IMR-90 (cell line): ENCODE data around the gene CIBAR2. TPM values are rescaled to one million over a fixed set of nuclear protein-coding genes. Genes with fewer than 3 reads are reported as not detected.

Source experiments
- ATAC-seq: fragments of 200-7000 bp; cut with Tn5 transposase; 2 replicates; pipeline ENCODE4 v1.9.1; 2020; ENCODE audit warnings: low read depth, mild to moderate bottlenecking, moderate library complexity
- BruUV-seq: library from RNA; stranded (reverse); fragments of 400-500 nt; replicated peaks from 2 replicates; lab custom pipeline; 2021; lab: Mats Ljungman, UMichigan
- CTCF ChIA-PET: fragments of 300-600 bp; formaldehyde crosslinking; extraction: SDS; loops from one replicate; lab custom pipeline; 2021; ENCODE audit warnings: antibody characterized with exemption; lab: Yijun Ruan, JAX
- POLR2A ChIA-PET: fragments of 300-600 bp; sonication (Branson Sonifier 250); formaldehyde crosslinking; loops from one replicate; lab custom pipeline; 2022; ENCODE audit warnings: antibody characterized with exemption; ENCODE audit not compliant: unreplicated experiment; lab: Charles Lee
- DNase-seq: peaks from one replicate; pipeline ENCODE4 v3.0.0; 2013
- H2AFZ ChIP-seq: replicated peaks from 2 replicates; pipeline ENCODE3; 2013; ENCODE audit warnings: low read length, mild to moderate bottlenecking; ENCODE audit not compliant: poor library complexity
- H2AK5ac ChIP-seq: 2 replicates; pipeline ENCODE4 v1.6.1; 2013; ENCODE audit warnings: low read depth, low read length, inconsistent platforms
- H2AK9ac ChIP-seq: replicated peaks from 2 replicates; pipeline ENCODE3; 2013; ENCODE audit warnings: mild to moderate bottlenecking, low read depth, low read length, moderate library complexity; ENCODE audit not compliant: poor library complexity
- H2BK120ac ChIP-seq: 2 replicates; pipeline ENCODE4 v1.6.1; 2013; ENCODE audit warnings: low read depth, low read length, inconsistent platforms
- H2BK15ac ChIP-seq: 3 replicates; pipeline ENCODE4 v1.6.1; 2013; ENCODE audit warnings: low read depth, low read length, inconsistent platforms
- H2BK20ac ChIP-seq: 2 replicates; pipeline ENCODE4 v1.6.1; 2013; ENCODE audit warnings: low read depth, mild to moderate bottlenecking, inconsistent platforms, low read length, moderate library complexity
- H2BK5ac ChIP-seq: 2 replicates; pipeline ENCODE4 v1.6.1; 2013; ENCODE audit warnings: mild to moderate bottlenecking, low read depth, low read length, inconsistent platforms; ENCODE audit not compliant: poor library complexity, severe bottlenecking
- H3K14ac ChIP-seq: replicated peaks from 2 replicates; pipeline ENCODE4 v1.6.1; 2013; ENCODE audit warnings: low read depth, low read length, inconsistent platforms
- H3K18ac ChIP-seq: 2 replicates; pipeline ENCODE4 v1.6.1; 2013; ENCODE audit warnings: low read depth, low read length, control low read depth
- H3K23ac ChIP-seq: 2 replicates; pipeline ENCODE4 v1.6.1; 2013; ENCODE audit warnings: low read depth, low read length, inconsistent platforms
- H3K27ac ChIP-seq: 2 replicates; pipeline ENCODE4 v1.5.1; 2013; ENCODE audit warnings: mild to moderate bottlenecking, control low read depth, low read length; ENCODE audit not compliant: insufficient read depth
- H3K27me3 ChIP-seq: 2 replicates; pipeline ENCODE4 v1.6.1; 2013; ENCODE audit warnings: low read length; ENCODE audit not compliant: control insufficient read depth, insufficient read depth
- H3K36me3 ChIP-seq: 2 replicates; pipeline ENCODE4 v1.6.1; 2013; ENCODE audit warnings: low read length, mixed read lengths; ENCODE audit not compliant: control insufficient read depth, insufficient read depth
- H3K4ac ChIP-seq: 2 replicates; pipeline ENCODE4 v1.6.1; 2013; ENCODE audit warnings: low read depth, low read length, inconsistent platforms
- H3K4me1 ChIP-seq: 2 replicates; pipeline ENCODE4 v1.6.1; 2013; ENCODE audit warnings: low read length, mixed read lengths; ENCODE audit not compliant: control insufficient read depth, insufficient read depth
- H3K4me2 ChIP-seq: 2 replicates; pipeline ENCODE4 v1.6.1; 2013; ENCODE audit warnings: low read depth, mild to moderate bottlenecking, control low read depth, low read length, moderate library complexity
- H3K4me3 ChIP-seq: 2 replicates; pipeline ENCODE4 v1.5.1; 2013; ENCODE audit warnings: low read depth, mild to moderate bottlenecking, control low read depth, low read length, moderate library complexity; ENCODE audit not compliant: insufficient read depth
- H3K56ac ChIP-seq: 2 replicates; pipeline ENCODE4 v1.6.1; 2013; ENCODE audit warnings: low read length, inconsistent platforms; ENCODE audit not compliant: insufficient read depth; ENCODE audit errors: extremely low read depth
- H3K79me1 ChIP-seq, 2 experiments: 2 replicates each; pipeline ENCODE4 v1.6.1; 2013; ENCODE audit warnings: low read length in 2 of 2, inconsistent platforms in 1 of 2, low read depth in 1 of 2
- H3K9ac ChIP-seq: 2 replicates; pipeline ENCODE4 v1.6.1; 2013; ENCODE audit warnings: low read depth, low read length, control low read depth
- H3K9me1 ChIP-seq: 2 replicates; pipeline ENCODE4 v1.6.1; 2013; ENCODE audit warnings: low read length, inconsistent platforms; ENCODE audit not compliant: insufficient read depth
- H3K9me3 ChIP-seq: 2 replicates; pipeline ENCODE4 v1.6.1; 2013; ENCODE audit warnings: low read length; ENCODE audit not compliant: control insufficient read depth, insufficient read depth
- H4K20me1 ChIP-seq: 2 replicates; pipeline ENCODE4 v1.6.1; 2013; ENCODE audit warnings: low read length, inconsistent platforms; ENCODE audit not compliant: insufficient read depth
- H4K5ac ChIP-seq: 2 replicates; pipeline ENCODE4 v1.6.1; 2013; ENCODE audit warnings: mild to moderate bottlenecking, low read depth, low read length, control low read depth
- H4K8ac ChIP-seq, 2 experiments: 2 replicates each; pipeline ENCODE4 v1.6.1; 2013; ENCODE audit warnings: low read depth in 2 of 2, low read length in 2 of 2, control low read depth in 1 of 2, inconsistent platforms in 1 of 2
- H4K91ac ChIP-seq: 2 replicates; pipeline ENCODE4 v1.6.1; 2013; ENCODE audit warnings: low read depth, low read length, inconsistent platforms; ENCODE audit not compliant: insufficient read depth
- BHLHE40 ChIP-seq: fragments of 150-350 bp; IDR thresholded peaks from 2 replicates; pipeline ENCODE4 v1.6.1; 2016; ENCODE audit warnings: mild to moderate bottlenecking, low read depth, low read length
- CEBPB ChIP-seq: IDR thresholded peaks from 2 replicates; pipeline ENCODE4 v1.6.1; 2012; ENCODE audit warnings: low read depth, low read length, improper control_type of control experiment
- CHD1 ChIP-seq: IDR thresholded peaks from 2 replicates; pipeline ENCODE4 v1.6.1; 2012; ENCODE audit warnings: low read depth, low read length, improper control_type of control experiment
- CTCF ChIP-seq: conservative IDR thresholded peaks from 2 replicates; pipeline ENCODE4 v1.5.1; 2012; ENCODE audit warnings: mild to moderate bottlenecking, low read depth, low read length, improper control_type of control experiment
- FOS ChIP-seq: fragments of 150-350 bp; IDR thresholded peaks from 2 replicates; pipeline ENCODE4 v1.6.1; 2016; ENCODE audit warnings: low read depth, low read length
- MAFK ChIP-seq: IDR thresholded peaks from 2 replicates; pipeline ENCODE4 v1.6.1; 2012; ENCODE audit warnings: low read depth, low read length, improper control_type of control experiment
- MAZ ChIP-seq: IDR thresholded peaks from 2 replicates; pipeline ENCODE4 v1.6.1; 2012; ENCODE audit warnings: low read depth, mild to moderate bottlenecking, low read length, improper control_type of control experiment, moderate library complexity, borderline replicate concordance
- MXI1 ChIP-seq: IDR thresholded peaks from 2 replicates; pipeline ENCODE4 v1.6.1; 2012; ENCODE audit warnings: low read depth, mild to moderate bottlenecking, low read length, moderate library complexity, borderline replicate concordance
- NFE2L2 ChIP-seq: fragments of 150-350 bp; IDR thresholded peaks from 2 replicates; pipeline ENCODE4 v1.6.1; 2016; ENCODE audit warnings: low read depth, mild to moderate bottlenecking, low read length
- POLR2A ChIP-seq: IDR thresholded peaks from 2 replicates; pipeline ENCODE4 v1.6.1; 2012; ENCODE audit warnings: mild to moderate bottlenecking, low read depth, low read length
- RAD21 ChIP-seq: IDR thresholded peaks from 2 replicates; pipeline ENCODE4 v1.6.1; 2012; ENCODE audit warnings: low read length, improper control_type of control experiment
- RCOR1 ChIP-seq: IDR thresholded peaks from 2 replicates; pipeline ENCODE4 v1.6.1; 2012; ENCODE audit warnings: mild to moderate bottlenecking, low read length, improper control_type of control experiment; ENCODE audit not compliant: insufficient replicate concordance
- RFX5 ChIP-seq: IDR thresholded peaks from 2 replicates; pipeline ENCODE4 v1.8.0; 2012; ENCODE audit warnings: low read depth, mild to moderate bottlenecking, low read length, moderate library complexity
- SMC3 ChIP-seq: fragments of 150-350 bp; IDR thresholded peaks from 2 replicates; pipeline ENCODE4 v1.6.1; 2016; ENCODE audit warnings: low read depth, mild to moderate bottlenecking, antibody characterized with exemption, low read length, moderate library complexity
- USF2 ChIP-seq: fragments of 150-350 bp; IDR thresholded peaks from 2 replicates; pipeline ENCODE4 v1.6.1; 2017; ENCODE audit warnings: mild to moderate bottlenecking, antibody characterized with exemption, low read length, low read depth
- WGBS, 2 experiments: methylation state at CpG; one replicate each; pipeline versions ENCODE4 v1.1.5 to v1.1.7; 2013; ENCODE audit warnings: missing lambda C conversion rate in 2 of 2; ENCODE audit not compliant: insufficient read length in 1 of 2; ENCODE audit errors: extremely low coverage in 2 of 2; 5-methylcytosine and 5-hydroxymethylcytosine counted together
- dilution Hi-C: fragments of 300-500 bp; cut with HindIII; formaldehyde crosslinking; loops from one replicate; pipeline ENCODE4 v1.14.3; 2018; ENCODE audit warnings: low sequenced_read_pairs; ENCODE audit not compliant: unreplicated experiment
- in situ Hi-C: fragments of 300-500 bp; cut with MboI; formaldehyde crosslinking; loops from 3 replicates; pipeline ENCODE4 v1.14.3; 2019; ENCODE audit warnings: low sequenced_read_pairs, inconsistent platforms, mixed read lengths
- intact Hi-C: fragments of 100-400 bp; cut with micrococcal nuclease; formaldehyde crosslinking; loops from 2 replicates; pipeline ENCODE4 v1.10.0; 2022
- polyA plus RNA-seq, 3 experiments: library from polyadenylated mRNA; depleted of rRNA; stranded (reverse); fragments of >200 nt; gene quantifications; 2 replicates each; pipeline ENCODE4 v1.2.3, GENCODE V29; 2012; ENCODE audit warnings: low replicate concordance in 1 of 3
- total RNA-seq: library from RNA; depleted of rRNA; stranded (reverse); fragments of >200 nt; gene quantifications from 2 replicates; pipeline ENCODE4 v1.2.3, GENCODE V29; 2012

CIBAR2 gene
- total and polyA plus RNA-seq, 2 of the 4 experiments (the other 2 are of a cell fraction) = 0.18 to 0.24 TPM

- Histone ChIP-seq H3K4me1 (no peaks in the 10 kb centered on the region; the same call in 1 of the 2 replicates), H3K9ac (no peak overlapping the region), H2BK120ac (peak overlapping the region; percentile 9; the same call in 1 of the 2 replicates), H4K8ac (peak overlapping the region in 1 of 2 experiments; percentile 64; a peak in 2 of 4 replicates), H4K20me1 (peaks cover 5% of the 10 kb centered on the region), H2AK9ac (peak overlapping the region; percentile 89), H3K4me2 (0 out of 2 replicates have a peak overlapping the region, but pooled peaks have one; percentile 9), H3K4ac (peak overlapping the region; percentile 42; the same call in 1 of the 2 replicates), H3K36me3 (no peaks in the 10 kb centered on the region), H2BK20ac (no peak overlapping the region), H2AFZ (peak overlapping the region; percentile 75), H3K9me3 (no peaks in the 10 kb centered on the region), H2AK5ac (peak overlapping the region; percentile 88), H3K18ac (no peak overlapping the region; the same call in 1 of the 2 replicates), H2BK15ac (no peak overlapping the region; the same call in 2 of the 3 replicates), H2BK5ac (no peak overlapping the region), H3K56ac (no peak overlapping the region), H4K91ac (no peak overlapping the region), H3K14ac (no peak overlapping the region; the same call in 1 of the 2 replicates), H3K27me3 (no peaks in the 10 kb centered on the region), H3K9me1 (no peaks in the 10 kb centered on the region), H3K4me3 (no peak overlapping the region), H3K23ac (no peak overlapping the region), H3K79me1 (no peaks in the 10 kb centered on the region), H4K5ac (peak overlapping the region; percentile 3; the same call in 1 of the 2 replicates), H3K27ac (peak overlapping the region; percentile 5; the same call in 1 of the 2 replicates)
- ChIA-PET CTCF (interaction anchor here (0.5 to 1.4 kb wide), 11 partner anchors 9 to 413 kb away, joined by 3 to 13 read pairs (median 4); no protein-coding TSS in a partner anchor), POLR2A (interaction anchor here (0.5 kb wide), 1 partner anchor 34 kb away, joined by 3 read pairs; no protein-coding TSS in a partner anchor)
- BruUV-seq = no TSS peak
- intact Hi-C loops (loop anchor here (1.0 kb wide), 2 partner anchors 130 to 495 kb away; no protein-coding TSS in a partner anchor), dilution Hi-C loops (no loop called here), in situ Hi-C loops (loop anchor here (10.0 kb wide), 1 partner anchor 500 kb away; the partner anchor contains the start of gene GSE1)
- WGBS, 2 experiments = 0% methylated on average over 8 of the region's 20 CpGs; no CpG with 5 or more reads in 1 of the 2 experiments
- ATAC-seq (peak; percentile 99), DNase-seq (peak; percentile 74)
- TF ChIP-seq NFE2L2 (no peak), CEBPB (no peak), CTCF (peak; percentile 97), BHLHE40 (peak; percentile 32; the same call in 1 of the 2 replicates), RAD21 (peak; percentile 99), RFX5 (no peak), USF2 (0 out of 2 replicates have a peak, but pooled peaks have one; percentile 28), MAFK (no peak), RCOR1 (no peak), CHD1 (peak; percentile 80; the same call in 1 of the 2 replicates), POLR2A (peak; percentile 51; the same call in 1 of the 2 replicates), MAZ (peak; percentile 63; the same call in 1 of the 2 replicates), MXI1 (no peak), SMC3 (peak; percentile 93), FOS (no peak)
Observed at GRCh38 chr16:85114909-85115567, 2.8 kb upstream of the CIBAR2 start.
